HG02588 (cell line): ENCODE results near the gene ITGB2.
"Not testable (repeated sequence)": the region's sequence is repeated elsewhere in the genome, so short reads cannot be mapped to it uniquely, and the experiment has no call there.

Experiments used
- ATAC-seq: cut with Tn5 transposase; IDR thresholded peaks from one replicate; pipeline ENCODE4 v1.9.1; 2021; ENCODE audit warnings: mild to moderate bottlenecking, moderate library complexity; ENCODE audit not compliant: unreplicated experiment

The ITGB2 gene

GRCh38 chr21:44942566-44942965, 21.9 kb upstream of the ITGB2 start:
- no peak for ATAC-seq

DNA sequence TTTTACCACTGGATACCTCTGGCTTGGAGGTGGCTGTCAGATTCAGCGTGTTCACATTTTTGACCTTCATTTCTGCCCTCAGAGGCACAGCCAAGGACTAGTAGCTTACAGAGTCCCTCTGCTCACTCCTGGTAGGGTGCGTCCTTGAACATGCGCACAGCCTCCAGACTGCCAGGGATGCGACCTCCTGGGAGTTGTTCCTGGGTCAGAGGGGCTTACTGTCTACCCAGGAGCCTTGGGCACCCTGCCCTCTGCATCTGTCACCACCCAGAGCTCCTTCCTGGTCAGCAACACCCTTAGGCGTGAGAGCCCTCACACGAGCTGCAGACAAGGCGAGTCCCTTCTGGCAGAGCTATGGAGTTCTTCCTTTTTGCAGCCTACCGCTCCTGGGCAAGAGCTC, 20.9 kb upstream of the ITGB2 start:
- ATAC-seq = no peak

DNA sequence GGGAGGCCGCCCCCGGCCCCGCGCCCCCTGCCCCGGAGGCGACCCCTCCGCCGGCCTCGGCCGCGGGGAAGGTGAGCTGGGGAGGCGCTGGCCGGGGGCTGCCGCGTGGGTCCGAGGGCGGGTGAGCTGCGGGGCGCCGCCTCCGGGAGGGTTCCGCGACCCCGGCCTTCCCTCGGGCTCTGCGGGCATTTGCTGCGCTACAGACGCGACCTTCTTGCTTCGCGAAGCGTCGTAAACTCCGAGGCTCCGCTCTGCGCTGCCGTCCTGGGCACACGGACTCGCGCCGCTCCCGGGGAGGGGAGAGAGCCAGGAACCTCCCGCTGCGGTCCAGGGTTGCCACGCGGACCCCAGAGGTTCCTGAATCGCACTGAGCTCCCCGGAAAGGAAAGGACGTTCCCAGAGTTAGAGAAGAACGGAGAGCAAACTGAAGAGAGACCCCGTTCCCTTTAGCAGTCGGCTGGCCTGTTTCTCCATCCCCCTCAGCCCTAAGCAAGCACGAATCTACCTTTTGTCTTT, 19.5 kb upstream of the ITGB2 start:
- ATAC-seq = peak; percentile 21

GRCh38 chr21:44939532-44940115, 18.9 kb upstream of the ITGB2 start, which contains the start of gene SLX9:
TSS of gene SLX9 (plus strand) at chr21:44940029. CDS start at chr21:44940058, 29 bp downstream.
- ATAC-seq = peak; percentile 67

- ATAC-seq = no peak
Observed at GRCh38 chr21:44938772-44939531, 18.3 kb upstream of the ITGB2 start.

DNA sequence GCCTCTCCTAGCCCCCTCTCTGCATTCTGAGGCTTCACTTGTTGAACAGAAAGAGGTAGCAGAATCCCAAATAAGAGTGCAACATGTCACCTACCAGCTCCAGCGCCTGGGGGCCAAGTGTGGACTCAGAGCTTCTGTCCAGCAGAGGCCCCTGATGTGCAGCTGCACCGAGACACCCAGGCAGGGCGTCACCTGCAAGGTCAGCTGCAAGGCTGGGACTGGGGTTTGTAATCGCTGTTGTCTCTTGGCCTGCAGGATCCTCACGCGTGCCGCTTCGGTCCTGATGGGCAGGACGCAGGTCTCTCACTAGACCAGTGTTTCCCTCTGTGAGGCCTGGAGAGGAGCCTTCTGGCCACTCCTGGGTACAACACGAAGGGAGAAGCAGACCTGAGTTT, 14.8 kb upstream of the ITGB2 start:
- ATAC-seq = no peak

DNA sequence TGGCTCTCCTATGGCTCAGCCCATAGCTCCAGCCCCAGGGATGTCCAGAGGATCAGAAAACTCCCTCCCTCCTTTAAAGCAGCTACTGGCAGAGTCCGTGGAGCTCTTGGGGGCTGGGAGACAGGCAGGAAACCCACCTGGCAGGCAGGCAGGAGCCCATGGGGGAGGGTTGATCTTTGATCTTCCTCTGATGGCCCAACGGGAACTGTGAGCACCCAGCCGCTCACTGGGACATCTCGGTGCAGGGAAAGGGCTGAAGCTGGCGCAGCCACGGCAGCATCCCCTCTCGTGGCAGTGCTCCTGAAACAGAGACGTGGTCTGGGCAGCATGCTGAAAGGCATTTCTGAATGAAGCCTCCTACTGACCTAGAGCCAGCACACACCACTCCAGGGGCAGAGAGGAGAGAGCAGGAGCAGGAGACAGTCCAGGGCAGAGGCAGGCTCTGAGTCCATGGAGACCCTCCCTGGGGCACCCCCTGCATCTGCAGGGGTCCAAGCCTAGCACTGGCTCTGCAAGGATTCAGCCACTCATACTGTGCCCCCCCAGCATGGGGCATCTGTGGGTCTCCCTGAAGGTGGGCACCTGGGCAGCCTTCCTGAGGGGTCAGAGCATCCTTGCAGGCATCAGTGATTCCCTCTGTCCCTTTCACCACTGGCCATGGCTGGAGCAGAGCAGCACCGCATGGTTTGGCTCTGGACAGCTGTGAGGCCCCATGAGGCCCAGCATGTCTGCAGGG, 14.3 kb upstream of the ITGB2 start:
- no peak for ATAC-seq

GRCh38 chr21:44934276-44934675, 13.6 kb upstream of the ITGB2 start:
- ATAC-seq = no peak

DNA sequence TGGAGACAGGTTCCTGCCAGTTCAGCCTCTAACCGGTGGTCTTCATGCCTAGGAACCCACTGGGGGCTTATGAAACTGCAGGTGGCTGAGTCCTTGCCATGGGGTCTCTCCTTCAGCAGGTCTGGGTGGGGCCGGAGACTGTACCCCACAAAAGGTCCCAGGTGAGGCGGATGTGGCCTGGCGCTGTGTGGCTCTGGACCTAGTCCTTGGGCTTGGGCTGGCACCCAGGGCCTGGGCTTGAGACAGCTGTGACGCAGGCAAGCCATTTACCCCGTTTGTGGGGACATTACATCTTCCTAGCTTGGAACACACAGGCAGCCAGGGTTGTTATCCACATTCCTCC, 13.2 kb upstream of the ITGB2 start:
- no peak for ATAC-seq

DNA sequence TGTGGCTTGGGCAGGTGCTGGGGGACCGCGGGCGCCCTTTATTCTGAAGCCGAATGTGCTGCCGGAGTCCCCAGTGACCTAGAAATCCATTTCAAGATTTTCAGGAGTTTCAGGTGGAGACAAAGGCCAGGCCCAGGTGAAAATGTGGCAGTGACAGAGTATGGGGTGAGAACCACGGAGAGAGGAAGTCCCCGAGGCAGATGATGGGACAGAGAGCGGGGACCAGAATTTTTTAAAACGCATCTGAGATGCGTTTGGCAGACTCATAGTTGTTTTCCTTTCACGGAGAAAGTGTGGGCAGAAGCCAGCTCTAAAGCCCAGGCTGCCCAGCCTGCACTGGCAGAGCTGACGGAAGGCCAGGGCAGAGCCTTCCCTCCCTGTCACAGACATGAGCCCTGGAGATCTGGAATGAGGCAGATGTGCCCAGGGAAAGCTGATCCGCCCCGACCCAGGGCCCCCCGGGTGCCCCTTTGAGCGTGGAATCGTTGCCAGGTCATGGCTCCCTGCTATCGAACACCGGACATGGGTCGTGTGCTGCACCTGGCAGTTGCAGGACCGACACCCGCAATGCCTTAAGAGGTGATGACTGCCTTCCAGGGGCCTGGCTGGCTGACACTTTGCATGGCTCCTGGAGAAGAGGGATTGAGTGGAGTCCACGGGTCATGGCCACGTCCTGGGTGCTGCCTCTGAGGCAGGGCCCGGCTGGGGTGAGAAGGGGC, 12.7 kb upstream of the ITGB2 start:
- no peak for ATAC-seq

DNA sequence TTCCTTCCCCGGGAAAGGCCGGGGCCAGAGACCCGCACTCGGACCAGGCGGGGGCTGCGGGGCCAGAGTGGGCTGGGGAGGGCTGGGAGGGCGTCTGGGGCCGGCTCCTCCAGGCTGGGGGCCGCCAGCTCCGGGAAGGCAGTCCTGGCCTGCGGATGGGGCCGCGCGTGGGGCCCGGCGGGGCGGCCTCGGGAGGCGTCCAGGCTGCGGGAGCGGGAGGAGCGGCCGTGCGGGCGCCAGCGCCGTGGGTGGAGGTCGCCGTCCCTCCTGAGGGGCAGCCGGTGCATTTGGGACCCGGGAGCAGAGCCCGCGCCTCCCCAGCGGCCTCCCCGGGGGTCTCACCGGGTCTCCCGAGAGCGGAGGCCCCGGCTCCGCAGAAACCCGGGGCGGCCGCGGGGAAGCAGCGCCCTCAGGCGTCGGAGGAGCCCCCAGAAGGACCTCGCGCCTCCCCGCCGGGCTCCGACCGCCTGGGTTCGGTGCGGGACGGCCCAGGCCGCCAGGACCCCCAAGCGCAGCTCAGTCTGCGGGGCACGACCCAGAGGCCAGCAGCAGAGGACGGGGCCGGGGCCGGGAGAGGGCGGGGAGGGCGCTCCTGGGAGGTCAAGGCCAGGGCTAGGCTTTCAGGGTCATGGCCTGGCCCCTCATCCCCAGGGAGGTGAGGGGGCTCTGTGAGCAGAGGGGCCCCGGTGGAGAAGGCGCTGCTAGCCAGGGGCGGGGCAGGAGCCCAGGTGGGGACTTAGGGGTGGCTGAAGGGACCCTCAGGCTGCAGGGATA, 11.9 kb upstream of the ITGB2 start:
- no peak for ATAC-seq

DNA sequence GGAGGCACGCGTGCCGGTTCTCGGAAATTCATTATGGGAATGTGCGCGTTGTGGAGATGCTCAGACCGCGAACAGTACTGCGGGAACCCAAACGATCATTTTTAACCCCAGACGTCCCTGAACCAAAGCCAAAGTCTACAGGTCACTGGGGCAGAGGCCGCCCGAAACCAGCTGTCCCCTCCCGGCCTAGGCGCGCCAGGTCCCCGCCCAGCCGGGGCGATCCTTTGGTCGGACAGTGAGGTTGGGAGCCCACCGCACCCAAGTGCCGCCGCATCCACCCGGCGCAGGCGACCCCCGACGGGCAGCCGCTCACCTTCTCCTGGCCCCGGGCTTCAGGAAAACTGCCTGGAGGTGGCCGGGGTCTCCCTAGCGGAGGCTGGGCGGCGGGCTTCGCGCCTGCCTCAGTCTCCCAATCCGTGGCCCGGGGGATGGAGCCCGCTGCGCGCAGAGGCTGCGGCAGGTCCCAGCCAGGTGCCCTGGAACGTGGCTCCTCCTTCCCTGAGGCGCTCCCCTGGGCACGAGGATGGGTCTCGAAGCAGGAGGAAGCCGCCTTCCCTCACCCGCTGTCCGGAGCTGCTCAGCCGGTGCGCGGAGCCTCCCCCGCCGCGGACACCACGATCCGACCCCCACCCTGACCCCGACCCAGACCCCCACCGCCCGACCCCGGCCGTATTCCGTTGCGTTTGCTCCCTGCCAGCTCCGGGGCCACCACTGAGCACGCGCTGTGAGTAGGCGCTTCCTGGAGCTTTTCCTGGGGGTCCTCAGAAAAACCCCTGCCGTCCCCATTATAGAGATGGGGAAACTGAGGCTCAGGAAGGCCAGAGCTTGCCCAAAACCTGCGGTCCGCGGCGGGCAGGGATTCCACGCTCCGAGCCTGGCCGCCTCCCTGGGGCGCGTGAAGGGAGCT, 11.1 kb upstream of the ITGB2 start:
- ATAC-seq = no peak

- ATAC-seq = no peak
Observed at GRCh38 chr21:44931137-44931500, 10.4 kb upstream of the ITGB2 start.

- no peak for ATAC-seq
Observed at GRCh38 chr21:44930543-44930981, 9.9 kb upstream of the ITGB2 start.

DNA sequence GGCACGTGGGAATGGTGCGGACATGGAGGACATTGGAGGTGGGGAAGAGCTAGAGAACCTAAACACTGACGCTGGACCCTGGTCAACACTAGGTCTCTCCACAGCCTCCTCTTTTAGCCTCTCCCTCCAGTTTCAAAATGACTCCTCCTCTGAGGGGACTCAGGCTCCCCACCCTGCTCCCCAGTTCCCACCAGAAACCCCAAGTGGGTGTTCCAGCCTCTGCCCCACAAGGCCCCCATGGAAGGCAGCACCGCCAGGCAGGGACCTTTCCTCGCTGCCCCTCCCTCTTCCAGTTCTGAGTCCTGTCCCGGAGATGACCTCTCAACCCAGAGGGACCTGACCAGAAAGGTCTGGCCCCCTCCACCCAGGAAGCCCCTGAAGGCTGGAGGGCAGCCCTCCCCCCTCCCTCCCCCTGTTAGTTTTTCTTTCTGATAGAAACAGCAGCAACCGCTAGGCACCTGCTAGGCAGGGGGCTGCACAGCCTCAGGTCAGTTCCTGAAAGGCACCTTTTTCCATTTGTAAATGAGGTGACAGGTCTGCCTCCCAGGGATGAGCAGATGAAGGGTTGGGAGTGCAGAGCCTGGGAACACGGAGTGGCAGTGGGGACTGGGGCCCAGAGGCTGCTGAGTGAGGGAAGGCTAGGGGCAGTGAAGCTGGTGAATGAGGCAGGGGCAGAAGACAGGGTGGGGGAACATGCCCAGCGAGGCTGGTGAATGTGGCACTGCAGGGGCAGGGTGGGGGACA, 9.3 kb upstream of the ITGB2 start:
- no peak for ATAC-seq

DNA sequence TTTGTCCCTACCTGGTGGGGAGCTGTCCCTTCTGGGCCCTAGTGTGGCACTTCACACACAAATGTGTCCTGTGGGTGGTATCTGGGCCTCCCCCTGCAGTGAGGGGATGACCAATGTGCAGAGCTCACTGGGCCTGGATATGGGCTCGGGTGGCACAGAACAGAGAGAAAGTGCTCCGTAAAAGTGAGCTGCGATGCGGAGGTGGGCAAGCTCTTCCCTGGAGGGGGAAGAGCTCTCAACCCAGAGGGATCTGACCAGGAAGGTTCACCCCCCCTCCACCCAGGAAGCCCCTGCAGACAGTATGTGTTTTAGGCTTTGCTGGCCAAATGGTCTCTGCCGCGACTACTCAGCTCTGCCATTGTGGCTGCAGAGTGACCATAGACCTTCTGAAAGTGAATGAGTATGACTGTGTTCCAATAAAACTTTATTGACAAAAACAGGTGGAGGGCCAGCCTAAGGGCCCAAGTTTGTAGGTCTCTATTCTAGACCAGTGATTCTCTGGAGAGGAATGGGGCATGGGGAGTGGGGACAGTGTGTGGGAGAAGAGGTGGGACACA, 8.6 kb upstream of the ITGB2 start:
- no peak for ATAC-seq

- ATAC-seq = not testable (repeated sequence)
Observed at GRCh38 chr21:44928500-44929241, 8.0 kb upstream of the ITGB2 start.
